ENCODE results near the gene OASL.

DNA sequence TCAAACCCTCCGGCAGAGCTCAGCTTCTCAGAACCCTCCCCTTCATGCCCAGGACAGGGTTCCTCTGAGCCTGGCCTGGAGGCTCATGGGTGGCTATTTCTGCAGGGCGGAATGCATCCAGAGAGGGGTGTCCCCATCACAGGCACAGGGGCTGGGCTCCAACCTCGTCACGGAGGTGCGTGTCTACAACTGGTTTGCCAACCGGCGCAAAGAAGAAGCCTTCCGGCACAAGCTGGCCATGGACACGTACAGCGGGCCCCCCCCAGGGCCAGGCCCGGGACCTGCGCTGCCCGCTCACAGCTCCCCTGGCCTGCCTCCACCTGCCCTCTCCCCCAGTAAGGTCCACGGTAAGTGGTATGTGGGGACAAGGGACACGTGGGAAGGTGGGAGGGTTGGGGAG, 45.0 kb downstream of the OASL start:
- TF ChIP-seq TAF1 (IDR thresholded peaks at IDR 0.05; ENCODE audit: borderline replicate concordance, insufficient read depth, low read length) (no peak), SIN3A (IDR thresholded peaks at IDR 0.05; ENCODE audit: borderline replicate concordance, insufficient read depth, low read length) (no peak), POLR2AphosphoS5 (IDR thresholded peaks at IDR 0.05; ENCODE audit: low read depth, low read length) (no peak), FOXP2 (optimal IDR thresholded peaks at IDR 0.05; ENCODE audit: borderline replicate concordance, extremely low read depth, extremely low read length, insufficient read depth) (no peak)
- TF ChIP-seq, protein P1, sequence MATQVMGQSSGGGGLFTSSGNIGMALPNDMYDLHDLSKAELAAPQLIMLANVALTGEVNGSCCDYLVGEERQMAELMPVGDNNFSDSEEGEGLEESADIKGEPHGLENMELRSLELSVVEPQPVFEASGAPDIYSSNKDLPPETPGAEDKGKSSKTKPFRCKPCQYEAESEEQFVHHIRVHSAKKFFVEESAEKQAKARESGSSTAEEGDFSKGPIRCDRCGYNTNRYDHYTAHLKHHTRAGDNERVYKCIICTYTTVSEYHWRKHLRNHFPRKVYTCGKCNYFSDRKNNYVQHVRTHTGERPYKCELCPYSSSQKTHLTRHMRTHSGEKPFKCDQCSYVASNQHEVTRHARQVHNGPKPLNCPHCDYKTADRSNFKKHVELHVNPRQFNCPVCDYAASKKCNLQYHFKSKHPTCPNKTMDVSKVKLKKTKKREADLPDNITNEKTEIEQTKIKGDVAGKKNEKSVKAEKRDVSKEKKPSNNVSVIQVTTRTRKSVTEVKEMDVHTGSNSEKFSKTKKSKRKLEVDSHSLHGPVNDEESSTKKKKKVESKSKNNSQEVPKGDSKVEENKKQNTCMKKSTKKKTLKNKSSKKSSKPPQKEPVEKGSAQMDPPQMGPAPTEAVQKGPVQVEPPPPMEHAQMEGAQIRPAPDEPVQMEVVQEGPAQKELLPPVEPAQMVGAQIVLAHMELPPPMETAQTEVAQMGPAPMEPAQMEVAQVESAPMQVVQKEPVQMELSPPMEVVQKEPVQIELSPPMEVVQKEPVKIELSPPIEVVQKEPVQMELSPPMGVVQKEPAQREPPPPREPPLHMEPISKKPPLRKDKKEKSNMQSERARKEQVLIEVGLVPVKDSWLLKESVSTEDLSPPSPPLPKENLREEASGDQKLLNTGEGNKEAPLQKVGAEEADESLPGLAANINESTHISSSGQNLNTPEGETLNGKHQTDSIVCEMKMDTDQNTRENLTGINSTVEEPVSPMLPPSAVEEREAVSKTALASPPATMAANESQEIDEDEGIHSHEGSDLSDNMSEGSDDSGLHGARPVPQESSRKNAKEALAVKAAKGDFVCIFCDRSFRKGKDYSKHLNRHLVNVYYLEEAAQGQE (IDR thresholded peaks at IDR 0.05; ENCODE audit: insufficient read depth in 1 of 2, low read depth in 2 of 2, low read length in 2 of 2), result no peak

Data from PFSK-1 (cell line).